ENCODE results near the gene IMP4.

Gene IMP4

DNA sequence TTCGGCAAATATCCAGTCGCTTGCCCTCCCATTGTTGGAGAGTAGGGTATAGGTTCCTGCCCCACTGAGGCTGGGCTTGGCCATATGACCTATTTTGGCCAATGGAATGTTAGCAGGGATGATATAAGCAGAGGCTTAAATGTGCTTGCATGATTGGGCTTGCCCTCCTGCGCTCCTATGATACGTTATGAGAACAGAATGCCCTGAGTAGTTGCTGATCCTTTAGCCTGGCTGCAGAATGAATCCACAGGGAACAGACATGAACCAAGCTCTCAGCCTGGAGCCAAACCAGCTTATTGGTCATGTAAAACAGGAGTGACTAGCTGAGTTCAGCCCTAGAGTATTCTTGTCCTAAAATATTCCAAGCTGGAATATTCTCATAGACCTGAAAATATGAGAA is 34.8 kb upstream of the IMP4 start:
- Histone ChIP-seq H3K27ac (ENCODE audit: extremely low read depth, low read depth, low read length) (no peak overlapping the region), H3K36me3 (ENCODE audit: control insufficient read depth in 2 of 2, insufficient read depth in 1 of 2, low read length in 2 of 2) (no peaks in the 10 kb centered on the region), H3K9me3 (ENCODE audit: control insufficient read depth, insufficient read depth, low read depth, low read length) (no peaks in the 10 kb centered on the region), H3K4me3 (ENCODE audit: low read depth, low read length) (no peak overlapping the region), H3K4me1 (ENCODE audit: control insufficient read depth, insufficient read depth, low read length) (no peaks in the 10 kb centered on the region)
- ChIA-PET POLR2A (no interaction called here), CTCF (interaction anchor here (0.7 kb wide), 1 partner anchor 365 kb away, joined by 3 read pairs; no protein-coding TSS in a partner anchor)
- TF ChIP-seq ZNF174 (tag by site-specific recombination; IDR thresholded peaks at IDR 0.05) (no peak), ZFP3 (tag by site-specific recombination; IDR thresholded peaks at IDR 0.05; ENCODE audit: low read depth) (no peak), ZBTB6 (tag by site-specific recombination; IDR thresholded peaks at IDR 0.05) (no peak), ZNF404 (tag by site-specific recombination; IDR thresholded peaks at IDR 0.05) (no peak), ZBTB20 (tag by site-specific recombination; IDR thresholded peaks at IDR 0.05) (no peak), ZNF202 (tag by site-specific recombination; IDR thresholded peaks at IDR 0.05; ENCODE audit: borderline replicate concordance) (no peak), ZNF302 (tag by site-specific recombination; IDR thresholded peaks at IDR 0.05; ENCODE audit: low read depth) (no peak), ZNF24 (tag by site-specific recombination; IDR thresholded peaks at IDR 0.05) (no peak)
- TF ChIP-seq, protein P1, sequence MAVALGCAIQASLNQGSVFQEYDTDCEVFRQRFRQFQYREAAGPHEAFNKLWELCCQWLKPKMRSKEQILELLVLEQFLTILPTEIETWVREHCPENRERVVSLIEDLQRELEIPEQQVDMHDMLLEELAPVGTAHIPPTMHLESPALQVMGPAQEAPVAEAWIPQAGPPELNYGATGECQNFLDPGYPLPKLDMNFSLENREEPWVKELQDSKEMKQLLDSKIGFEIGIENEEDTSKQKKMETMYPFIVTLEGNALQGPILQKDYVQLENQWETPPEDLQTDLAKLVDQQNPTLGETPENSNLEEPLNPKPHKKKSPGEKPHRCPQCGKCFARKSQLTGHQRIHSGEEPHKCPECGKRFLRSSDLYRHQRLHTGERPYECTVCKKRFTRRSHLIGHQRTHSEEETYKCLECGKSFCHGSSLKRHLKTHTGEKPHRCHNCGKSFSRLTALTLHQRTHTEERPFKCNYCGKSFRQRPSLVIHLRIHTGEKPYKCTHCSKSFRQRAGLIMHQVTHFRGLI (tag by site-specific recombination; IDR thresholded peaks at IDR 0.05) = no peak
- TF ChIP-seq, protein P2, sequence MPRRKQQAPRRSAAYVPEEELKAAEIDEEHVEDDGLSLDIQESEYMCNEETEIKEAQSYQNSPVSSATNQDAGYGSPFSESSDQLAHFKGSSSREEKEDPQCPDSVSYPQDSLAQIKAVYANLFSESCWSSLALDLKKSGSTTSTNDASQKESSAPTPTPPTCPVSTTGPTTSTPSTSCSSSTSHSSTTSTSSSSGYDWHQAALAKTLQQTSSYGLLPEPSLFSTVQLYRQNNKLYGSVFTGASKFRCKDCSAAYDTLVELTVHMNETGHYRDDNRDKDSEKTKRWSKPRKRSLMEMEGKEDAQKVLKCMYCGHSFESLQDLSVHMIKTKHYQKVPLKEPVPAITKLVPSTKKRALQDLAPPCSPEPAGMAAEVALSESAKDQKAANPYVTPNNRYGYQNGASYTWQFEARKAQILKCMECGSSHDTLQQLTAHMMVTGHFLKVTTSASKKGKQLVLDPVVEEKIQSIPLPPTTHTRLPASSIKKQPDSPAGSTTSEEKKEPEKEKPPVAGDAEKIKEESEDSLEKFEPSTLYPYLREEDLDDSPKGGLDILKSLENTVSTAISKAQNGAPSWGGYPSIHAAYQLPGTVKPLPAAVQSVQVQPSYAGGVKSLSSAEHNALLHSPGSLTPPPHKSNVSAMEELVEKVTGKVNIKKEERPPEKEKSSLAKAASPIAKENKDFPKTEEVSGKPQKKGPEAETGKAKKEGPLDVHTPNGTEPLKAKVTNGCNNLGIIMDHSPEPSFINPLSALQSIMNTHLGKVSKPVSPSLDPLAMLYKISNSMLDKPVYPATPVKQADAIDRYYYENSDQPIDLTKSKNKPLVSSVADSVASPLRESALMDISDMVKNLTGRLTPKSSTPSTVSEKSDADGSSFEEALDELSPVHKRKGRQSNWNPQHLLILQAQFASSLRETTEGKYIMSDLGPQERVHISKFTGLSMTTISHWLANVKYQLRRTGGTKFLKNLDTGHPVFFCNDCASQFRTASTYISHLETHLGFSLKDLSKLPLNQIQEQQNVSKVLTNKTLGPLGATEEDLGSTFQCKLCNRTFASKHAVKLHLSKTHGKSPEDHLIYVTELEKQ (tag by site-specific recombination; IDR thresholded peaks at IDR 0.05; ENCODE audit: borderline replicate concordance) = no peak
- TF ChIP-seq, protein P3, sequence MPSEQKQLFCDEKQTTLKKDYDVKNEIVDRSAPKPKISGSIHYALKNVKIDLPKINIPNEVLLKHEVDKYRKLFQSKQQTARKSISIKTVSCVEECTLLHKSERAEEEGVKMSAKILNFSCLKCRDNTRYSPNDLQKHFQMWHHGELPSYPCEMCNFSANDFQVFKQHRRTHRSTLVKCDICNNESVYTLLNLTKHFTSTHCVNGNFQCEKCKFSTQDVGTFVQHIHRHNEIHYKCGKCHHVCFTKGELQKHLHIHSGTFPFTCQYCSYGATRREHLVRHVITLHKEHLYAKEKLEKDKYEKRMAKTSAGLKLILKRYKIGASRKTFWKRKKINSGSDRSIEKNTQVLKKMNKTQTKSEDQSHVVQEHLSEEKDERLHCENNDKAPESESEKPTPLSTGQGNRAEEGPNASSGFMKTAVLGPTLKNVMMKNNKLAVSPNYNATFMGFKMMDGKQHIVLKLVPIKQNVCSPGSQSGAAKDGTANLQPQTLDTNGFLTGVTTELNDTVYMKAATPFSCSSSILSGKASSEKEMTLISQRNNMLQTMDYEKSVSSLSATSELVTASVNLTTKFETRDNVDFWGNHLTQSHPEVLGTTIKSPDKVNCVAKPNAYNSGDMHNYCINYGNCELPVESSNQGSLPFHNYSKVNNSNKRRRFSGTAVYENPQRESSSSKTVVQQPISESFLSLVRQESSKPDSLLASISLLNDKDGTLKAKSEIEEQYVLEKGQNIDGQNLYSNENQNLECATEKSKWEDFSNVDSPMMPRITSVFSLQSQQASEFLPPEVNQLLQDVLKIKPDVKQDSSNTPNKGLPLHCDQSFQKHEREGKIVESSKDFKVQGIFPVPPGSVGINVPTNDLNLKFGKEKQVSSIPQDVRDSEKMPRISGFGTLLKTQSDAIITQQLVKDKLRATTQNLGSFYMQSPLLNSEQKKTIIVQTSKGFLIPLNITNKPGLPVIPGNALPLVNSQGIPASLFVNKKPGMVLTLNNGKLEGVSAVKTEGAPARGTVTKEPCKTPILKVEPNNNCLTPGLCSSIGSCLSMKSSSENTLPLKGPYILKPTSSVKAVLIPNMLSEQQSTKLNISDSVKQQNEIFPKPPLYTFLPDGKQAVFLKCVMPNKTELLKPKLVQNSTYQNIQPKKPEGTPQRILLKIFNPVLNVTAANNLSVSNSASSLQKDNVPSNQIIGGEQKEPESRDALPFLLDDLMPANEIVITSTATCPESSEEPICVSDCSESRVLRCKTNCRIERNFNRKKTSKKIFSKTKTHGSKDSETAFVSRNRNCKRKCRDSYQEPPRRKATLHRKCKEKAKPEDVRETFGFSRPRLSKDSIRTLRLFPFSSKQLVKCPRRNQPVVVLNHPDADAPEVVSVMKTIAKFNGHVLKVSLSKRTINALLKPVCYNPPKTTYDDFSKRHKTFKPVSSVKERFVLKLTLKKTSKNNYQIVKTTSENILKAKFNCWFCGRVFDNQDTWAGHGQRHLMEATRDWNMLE (tag by site-specific recombination; conservative IDR thresholded peaks at IDR 0.05; ENCODE audit: low read depth) = no peak
- TF ChIP-seq, protein P4, sequence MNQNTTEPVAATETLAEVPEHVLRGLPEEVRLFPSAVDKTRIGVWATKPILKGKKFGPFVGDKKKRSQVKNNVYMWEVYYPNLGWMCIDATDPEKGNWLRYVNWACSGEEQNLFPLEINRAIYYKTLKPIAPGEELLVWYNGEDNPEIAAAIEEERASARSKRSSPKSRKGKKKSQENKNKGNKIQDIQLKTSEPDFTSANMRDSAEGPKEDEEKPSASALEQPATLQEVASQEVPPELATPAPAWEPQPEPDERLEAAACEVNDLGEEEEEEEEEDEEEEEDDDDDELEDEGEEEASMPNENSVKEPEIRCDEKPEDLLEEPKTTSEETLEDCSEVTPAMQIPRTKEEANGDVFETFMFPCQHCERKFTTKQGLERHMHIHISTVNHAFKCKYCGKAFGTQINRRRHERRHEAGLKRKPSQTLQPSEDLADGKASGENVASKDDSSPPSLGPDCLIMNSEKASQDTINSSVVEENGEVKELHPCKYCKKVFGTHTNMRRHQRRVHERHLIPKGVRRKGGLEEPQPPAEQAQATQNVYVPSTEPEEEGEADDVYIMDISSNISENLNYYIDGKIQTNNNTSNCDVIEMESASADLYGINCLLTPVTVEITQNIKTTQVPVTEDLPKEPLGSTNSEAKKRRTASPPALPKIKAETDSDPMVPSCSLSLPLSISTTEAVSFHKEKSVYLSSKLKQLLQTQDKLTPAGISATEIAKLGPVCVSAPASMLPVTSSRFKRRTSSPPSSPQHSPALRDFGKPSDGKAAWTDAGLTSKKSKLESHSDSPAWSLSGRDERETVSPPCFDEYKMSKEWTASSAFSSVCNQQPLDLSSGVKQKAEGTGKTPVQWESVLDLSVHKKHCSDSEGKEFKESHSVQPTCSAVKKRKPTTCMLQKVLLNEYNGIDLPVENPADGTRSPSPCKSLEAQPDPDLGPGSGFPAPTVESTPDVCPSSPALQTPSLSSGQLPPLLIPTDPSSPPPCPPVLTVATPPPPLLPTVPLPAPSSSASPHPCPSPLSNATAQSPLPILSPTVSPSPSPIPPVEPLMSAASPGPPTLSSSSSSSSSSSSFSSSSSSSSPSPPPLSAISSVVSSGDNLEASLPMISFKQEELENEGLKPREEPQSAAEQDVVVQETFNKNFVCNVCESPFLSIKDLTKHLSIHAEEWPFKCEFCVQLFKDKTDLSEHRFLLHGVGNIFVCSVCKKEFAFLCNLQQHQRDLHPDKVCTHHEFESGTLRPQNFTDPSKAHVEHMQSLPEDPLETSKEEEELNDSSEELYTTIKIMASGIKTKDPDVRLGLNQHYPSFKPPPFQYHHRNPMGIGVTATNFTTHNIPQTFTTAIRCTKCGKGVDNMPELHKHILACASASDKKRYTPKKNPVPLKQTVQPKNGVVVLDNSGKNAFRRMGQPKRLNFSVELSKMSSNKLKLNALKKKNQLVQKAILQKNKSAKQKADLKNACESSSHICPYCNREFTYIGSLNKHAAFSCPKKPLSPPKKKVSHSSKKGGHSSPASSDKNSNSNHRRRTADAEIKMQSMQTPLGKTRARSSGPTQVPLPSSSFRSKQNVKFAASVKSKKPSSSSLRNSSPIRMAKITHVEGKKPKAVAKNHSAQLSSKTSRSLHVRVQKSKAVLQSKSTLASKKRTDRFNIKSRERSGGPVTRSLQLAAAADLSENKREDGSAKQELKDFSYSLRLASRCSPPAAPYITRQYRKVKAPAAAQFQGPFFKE (tag by site-specific recombination; IDR thresholded peaks at IDR 0.05; ENCODE audit: borderline replicate concordance) = no peak
